Measurements from ENCODE around the gene RND3. TPM values are rescaled to one million over a fixed set of nuclear protein-coding genes. Genes with fewer than 3 reads are reported as not detected.

The RND3 gene
- polyA plus RNA-seq, 4 donors: 14.8 to 36.2 (median 24.5) TPM

- peak overlapping the region in 1 of 3 donors; percentile 48 for H3K27ac ChIP-seq (ENCODE audit: low read depth in 1 of 3, low read length in 2 of 3)
- H3K9me3 ChIP-seq (ENCODE audit: control insufficient read depth in 2 of 2, insufficient read depth in 1 of 2, low read depth in 1 of 2, low read length in 1 of 2): no peaks in the 10 kb centered on the region
- peak; percentile 57 to 76 for DNase-seq
- no peaks in the 10 kb centered on the region for H3K27me3 ChIP-seq (ENCODE audit: control insufficient read depth in 3 of 3, insufficient read depth in 3 of 3, low read length in 3 of 3)
- no peak overlapping the region for H3K4me3 ChIP-seq (ENCODE audit: low read depth in 1 of 3, low read length in 3 of 3)
- FAIRE-seq: peak; percentile 53
- H3K4me1 ChIP-seq (ENCODE audit: control insufficient read depth in 3 of 3, insufficient read depth in 2 of 3, low read depth in 1 of 3, low read length in 2 of 3): peaks cover 2 to 12% (median 5%) of the 10 kb centered on the region in 3 donors
- H3K36me3 ChIP-seq (ENCODE audit: control insufficient read depth in 3 of 3, insufficient read depth in 2 of 3, low read depth in 1 of 3, low read length in 3 of 3): no peaks in the 10 kb centered on the region
These were observed 66.3 kb downstream of the RND3 start for GRCh38 chr2:150421126-150421651.

- H3K4me1 ChIP-seq (ENCODE audit: control insufficient read depth in 3 of 3, insufficient read depth in 2 of 3, low read depth in 1 of 3, low read length in 2 of 3): peaks cover 2 to 10% (median 5%) of the 10 kb centered on the region in 3 donors
- WGBS, 3 donors: 38 to 62% (median 58%) methylated on average over 1 of the region's 1 CpG
- no peak overlapping the region for H3K4me3 ChIP-seq (ENCODE audit: low read depth in 1 of 3, low read length in 3 of 3)
- no peaks in the 10 kb centered on the region for H3K27me3 ChIP-seq (ENCODE audit: control insufficient read depth in 3 of 3, insufficient read depth in 3 of 3, low read length in 3 of 3)
- no peak overlapping the region for H3K27ac ChIP-seq (ENCODE audit: low read depth in 1 of 3, low read length in 2 of 3)
- no peaks in the 10 kb centered on the region for H3K36me3 ChIP-seq (ENCODE audit: control insufficient read depth in 3 of 3, insufficient read depth in 2 of 3, low read depth in 1 of 3, low read length in 3 of 3)
- FAIRE-seq (no peak), DNase-seq (no peak)
- H3K9me3 ChIP-seq (ENCODE audit: control insufficient read depth in 2 of 2, insufficient read depth in 1 of 2, low read depth in 1 of 2, low read length in 1 of 2): no peaks in the 10 kb centered on the region
These were observed 68.6 kb downstream of the RND3 start for GRCh38 chr2:150418916-150419315.

Measured in small intestine (tissue), 7 donors.